ENCODE data around the gene FRMD4B.

GRCh38 chr3:69272556-69272955, 113.3 kb downstream of the FRMD4B start:
- TF ChIP-seq POLR2A (IDR thresholded peaks at IDR 0.05; ENCODE audit: low read length) = no peak
- TF ChIP-seq GATA1 (IDR thresholded peaks at IDR 0.05; ENCODE audit: low read depth, low read length) = no peak

Measured in erythroblast (primary cell).